Activated T-cell treated with anti-CD3 and anti-CD28 coated beads, Interleukin-2, amount 50 U/mL, for 4 hours (primary cell): ENCODE results near the gene KIF1A. TPM values are rescaled to one million over a fixed set of nuclear protein-coding genes. Genes with fewer than 3 reads are reported as not detected.

Source experiments
- total RNA-seq, 3 donors: library from RNA; stranded (reverse); gene quantifications; one replicate each; pipeline ENCODE4 v1.2.1, GENCODE V29; 2021

The KIF1A gene
- total RNA-seq, 3 donors from 2014 or later: 2.5 to 4.5 (median 3.1) TPM

Other genes with a start within 250 kb of the KIF1A start
- gene CAPN10, start 233.5 kb downstream of the KIF1A start, total RNA-seq: 10 to 100 TPM; 38.2 to 43.4 (median 41.1) TPM
- 1 to 10 TPM; 3.0 to 3.5 (median 3.3) TPM for gene GPR35, start 194.7 kb downstream of the KIF1A start, total RNA-seq
- gene AQP12B, start 137.3 kb downstream of the KIF1A start, total RNA-seq: not detected
- gene AQP12A, start 128.4 kb downstream of the KIF1A start, total RNA-seq: not detected
- gene AGXT, start 48.6 kb upstream of the KIF1A start, total RNA-seq: under 1 TPM; 0.33 to 0.43 (median 0.34) TPM
- not detected for gene MAB21L4, start 75.9 kb upstream of the KIF1A start, total RNA-seq
- gene CROCC2, start 86.1 kb upstream of the KIF1A start, total RNA-seq: not detected
- gene SNED1, start 178.4 kb upstream of the KIF1A start, total RNA-seq: 1 to 10 TPM in 2 of 3 donors, under 1 TPM in 1; 0.53 to 2.1 (median 1.3) TPM